Measurements from ENCODE around the gene B4GALT6. TPM values are rescaled to one million over a fixed set of nuclear protein-coding genes. Genes with fewer than 3 reads are reported as not detected.

The B4GALT6 gene
- total RNA-seq, 3 donors from 2014 or later (not counting 1 experiment from before 2014, with no cell fraction given): 18.6 to 33.0 (median 20.6) TPM

GRCh38 chr18:31633392-31634330, 50.7 kb downstream of the B4GALT6 start:
- WGBS (ENCODE audit: insufficient coverage): 23% methylated on average over 9 of the region's 10 CpGs
- no peak for DNase-seq
- TF ChIP-seq CTCF (IDR thresholded peaks at IDR 0.05): no peak

GRCh38 chr18:31632356-31632755, 52.0 kb downstream of the B4GALT6 start:
- no peak for DNase-seq
- Histone ChIP-seq H3K4me1 (ENCODE audit: control insufficient read depth, insufficient read depth, low read length) (peaks cover 35% of the 10 kb centered on the region), H3K4me3 (ENCODE audit: low read length) (no peak overlapping the region), H3K9me3 (ENCODE audit: control insufficient read depth, insufficient read depth, low read length) (no peaks in the 10 kb centered on the region), H3K36me3 (ENCODE audit: control insufficient read depth, insufficient read depth, low read length) (no peaks in the 10 kb centered on the region), H3K27me3 (ENCODE audit: control insufficient read depth, insufficient read depth, low read length) (no peaks in the 10 kb centered on the region), H3K27ac (ENCODE audit: low read length) (no peak overlapping the region)
- H3K4me1 Mint-ChIP-seq: peaks cover 42 to 46% of the 10 kb centered on the region in 2 donors
- ATAC-seq: no peak
- intact Hi-C loops (cut with micrococcal nuclease): no loop called here
- no peaks in the 10 kb centered on the region for H3K36me3 Mint-ChIP-seq
- no peak overlapping the region for H3K4me3 Mint-ChIP-seq
- H3K27me3 Mint-ChIP-seq (ENCODE audit: low read depth in 2 of 2): no peaks in the 10 kb centered on the region
- no peaks in the 10 kb centered on the region for H3K9me3 Mint-ChIP-seq
- TF ChIP-seq CTCF (IDR thresholded peaks at IDR 0.05): no peak
- WGBS (ENCODE audit: insufficient coverage): no CpG with 5 or more reads among the region's 1 CpG
- H3K27ac Mint-ChIP-seq: peak overlapping the region; percentile 90 to 98

More at GRCh38 chr18:31633392-31634330, 50.7 kb downstream of the B4GALT6 start:
- Histone ChIP-seq H3K27ac (ENCODE audit: low read length) (peak overlapping the region; percentile 85), H3K27me3 (ENCODE audit: control insufficient read depth, insufficient read depth, low read length) (no peaks in the 10 kb centered on the region), H3K4me3 (ENCODE audit: low read length) (no peak overlapping the region), H3K36me3 (ENCODE audit: control insufficient read depth, insufficient read depth, low read length) (no peaks in the 10 kb centered on the region), H3K4me1 (ENCODE audit: control insufficient read depth, insufficient read depth, low read length) (peaks cover 35% of the 10 kb centered on the region), H3K9me3 (ENCODE audit: control insufficient read depth, insufficient read depth, low read length) (no peaks in the 10 kb centered on the region)
- Mint-ChIP-seq H3K4me3 (peak overlapping the region; percentile 91), H3K36me3 (no peaks in the 10 kb centered on the region), H3K27ac (peak overlapping the region; percentile 90 to 98), H3K4me1 (peaks cover 42 to 46% of the 10 kb centered on the region in 2 donors), H3K27me3 (ENCODE audit: low read depth in 2 of 2) (no peaks in the 10 kb centered on the region), H3K9me3 (no peaks in the 10 kb centered on the region)
- ATAC-seq: peak; percentile 27 to 52 (median 33)
- intact Hi-C loops (cut with micrococcal nuclease): loop anchor here (2.0 kb wide), 2 partner anchors 15 to 49 kb away; no protein-coding TSS in a partner anchor

- no peaks in the 10 kb centered on the region for H3K36me3 ChIP-seq (ENCODE audit: control insufficient read depth, insufficient read depth, low read length)
- H3K36me3 Mint-ChIP-seq: no peaks in the 10 kb centered on the region
- no peak overlapping the region for H3K27ac ChIP-seq (ENCODE audit: low read length)
- peaks cover 35% of the 10 kb centered on the region for H3K4me1 ChIP-seq (ENCODE audit: control insufficient read depth, insufficient read depth, low read length)
- no peak overlapping the region for H3K4me3 ChIP-seq (ENCODE audit: low read length)
- ATAC-seq (no peak), DNase-seq (no peak)
- no peaks in the 10 kb centered on the region for H3K9me3 ChIP-seq (ENCODE audit: control insufficient read depth, insufficient read depth, low read length)
- peak overlapping the region in 1 of 2 donors; percentile 98 for H3K27ac Mint-ChIP-seq
- no CpG with 5 or more reads among the region's 1 CpG for WGBS (ENCODE audit: insufficient coverage)
- no peaks in the 10 kb centered on the region for H3K27me3 Mint-ChIP-seq (ENCODE audit: low read depth in 2 of 2)
- intact Hi-C loops (cut with micrococcal nuclease): no loop called here
- H3K9me3 Mint-ChIP-seq: no peaks in the 10 kb centered on the region
- peaks cover 42 to 46% of the 10 kb centered on the region in 2 donors for H3K4me1 Mint-ChIP-seq
- no peaks in the 10 kb centered on the region for H3K27me3 ChIP-seq (ENCODE audit: control insufficient read depth, insufficient read depth, low read length)
- TF ChIP-seq CTCF (IDR thresholded peaks at IDR 0.05): no peak
- no peak overlapping the region for H3K4me3 Mint-ChIP-seq
Observed at GRCh38 chr18:31631526-31631925, 52.9 kb downstream of the B4GALT6 start.
